Measurements from ENCODE around the gene MRPL54.
"Not testable (repeated sequence)": the region's sequence is repeated elsewhere in the genome, so short reads cannot be mapped to it uniquely, and the experiment has no call there.

Gene MRPL54

GRCh38 chr19:3743486-3743885 lies 19.0 kb upstream of the MRPL54 start:
- ATAC-seq = no peak

GRCh38 chr19:3745363-3746045 lies 17.0 kb upstream of the MRPL54 start:
- no peak for ATAC-seq

- ATAC-seq = no peak
Measured at GRCh38 chr19:3746371-3747056, 16.0 kb upstream of the MRPL54 start.

- ATAC-seq = no peak
Measured at GRCh38 chr19:3748965-3749364, 13.5 kb upstream of the MRPL54 start.

GRCh38 chr19:3750211-3750610 lies 12.3 kb upstream of the MRPL54 start:
- ATAC-seq = no peak

- ATAC-seq = no peak
Measured at GRCh38 chr19:3751236-3751635, 11.2 kb upstream of the MRPL54 start.

GRCh38 chr19:3752492-3752891 lies 10.0 kb upstream of the MRPL54 start:
- ATAC-seq = no peak

- no peak for ATAC-seq
Measured at GRCh38 chr19:3753631-3754410, 8.7 kb upstream of the MRPL54 start.

- ATAC-seq = not testable (repeated sequence)
Measured at GRCh38 chr19:3757705-3758104, 4.8 kb upstream of the MRPL54 start.

GRCh38 chr19:3758297-3758696 lies 4.2 kb upstream of the MRPL54 start:
- not testable (repeated sequence) for ATAC-seq

GRCh38 chr19:3759482-3760254 lies 2.8 kb upstream of the MRPL54 start:
- ATAC-seq = no peak

- no peak for ATAC-seq
Measured at GRCh38 chr19:3760871-3761361, 1.6 kb upstream of the MRPL54 start.

GRCh38 chr19:3761382-3762129 lies 926 bp upstream of the MRPL54 start, which contains the start of gene APBA3:
Gene APBA3, minus strand, starts transcription at chr19:3761692. Its CDS starts 1,428 bp downstream, at chr19:3760264.
- ATAC-seq = peak; percentile 53 to 59

- no peak for ATAC-seq
Measured at GRCh38 chr19:3762130-3762473, 380 bp upstream of the MRPL54 start.

- no peak for ATAC-seq
Measured at GRCh38 chr19:3765121-3765520, 2.6 kb downstream of the MRPL54 start.

- ATAC-seq = not testable (repeated sequence)
Measured at GRCh38 chr19:3765757-3766156, 3.3 kb downstream of the MRPL54 start.

GRCh38 chr19:3766520-3766919 lies 4.0 kb downstream of the MRPL54 start:
- ATAC-seq = no peak

- no peak for ATAC-seq
Measured at GRCh38 chr19:3767050-3767449, 4.6 kb downstream of the MRPL54 start.

GRCh38 chr19:3768015-3768747 lies 5.7 kb downstream of the MRPL54 start:
- no peak for ATAC-seq

- no peak for ATAC-seq
Measured at GRCh38 chr19:3768748-3769099, 6.2 kb downstream of the MRPL54 start.

- no peak for ATAC-seq
Measured at GRCh38 chr19:3769494-3769893, 7.0 kb downstream of the MRPL54 start.

Data from activated CD4-positive, CD25-positive, alpha-beta regulatory T cell treated with anti-CD3 and anti-CD28 coated beads, Interleukin-2, amount 50 U/mL, for 24 hours (primary cell).